HepG2 (cell line): Measurements from ENCODE around the gene SYNE1. TPM values are rescaled to one million over a fixed set of nuclear protein-coding genes. Genes with fewer than 3 reads are reported as not detected.

Source experiments
- ATAC-seq: fragments of 200-7000 bp; cut with Tn5 transposase; 3 replicates; pipeline ENCODE4 v1.9.1; 2020; ENCODE audit warnings: mild to moderate bottlenecking, moderate library complexity
- BruUV-seq: library from RNA; stranded (reverse); fragments of 400-500 nt; replicated peaks from 2 replicates; lab custom pipeline; 2021; lab: Mats Ljungman, UMichigan
- CTCF ChIA-PET: fragments of 300-600 bp; formaldehyde crosslinking; extraction: SDS; loops from one replicate; lab custom pipeline; 2021; ENCODE audit warnings: low total read pairs, inconsistent platforms, low intra/inter-chr PET ratio; lab: Yijun Ruan, JAX
- POLR2A ChIA-PET: fragments of 350-600 bp; sonication (Branson Sonifier 250); formaldehyde crosslinking; loops from one replicate; lab custom pipeline; 2020; ENCODE audit warnings: antibody characterized with exemption, inconsistent platforms; lab: Yijun Ruan, JAX
- DNase-seq: peaks from one replicate; pipeline ENCODE4 v3.0.0-alpha.2; 2015; ENCODE audit warnings: low spot score
- FAIRE-seq: peaks from 3 replicates; lab custom pipeline; 2011; peaks lifted over from hg19 to GRCh38; lab: Jason Lieb, UNC
- H2AFZ ChIP-seq: one replicate; pipeline ENCODE4 v1.6.1; 2011; ENCODE audit warnings: low read length, inconsistent platforms
- H3K27ac ChIP-seq: fragments of 300-600 bp; 3 replicates; pipeline ENCODE4 v1.8.0; 2011; ENCODE audit warnings: mixed run types, mild to moderate bottlenecking, mixed read lengths, low read length, inconsistent platforms; ENCODE audit not compliant: insufficient read depth; ENCODE audit errors: extremely low read length
- H3K27me3 ChIP-seq, 2 experiments: fragments of 200-600 bp in 1 of 2; 2 replicates in 1 of 2; 3 replicates in 1 of 2; pipeline versions ENCODE4 v1.6.0 to v1.8.0; 2011; ENCODE audit warnings: low read length in 2 of 2, mild to moderate bottlenecking in 2 of 2, moderate library complexity in 2 of 2, inconsistent platforms in 1 of 2; ENCODE audit not compliant: insufficient read depth in 2 of 2, control insufficient read depth in 1 of 2
- H3K36me3 ChIP-seq, 2 experiments: fragments of 200-600 bp in 1 of 2; replicated peaks in 1 of 2; 2 replicates in 1 of 2; 3 replicates in 1 of 2; pipeline versions ENCODE4 v1.5.1 to v1.8.0; 2011; ENCODE audit warnings: low read length in 2 of 2, inconsistent platforms in 1 of 2; ENCODE audit not compliant: insufficient read depth in 2 of 2, control insufficient read depth in 1 of 2
- H3K4me1 ChIP-seq: 2 replicates; pipeline ENCODE4 v1.5.1; 2012; ENCODE audit warnings: low read length, inconsistent platforms; ENCODE audit not compliant: insufficient read depth
- H3K4me2 ChIP-seq: 2 replicates; pipeline ENCODE4 v1.6.0; 2011; ENCODE audit warnings: low read depth, low read length, inconsistent platforms
- H3K4me3 ChIP-seq, 3 experiments: fragments of 200-600 bp in 1 of 3; sonication (generic), shearing (Covaris generic) in 1 of 3; replicated peaks in 1 of 3; 2 replicates each; pipeline ENCODE4 v1.5.1; 2011 to 2016; ENCODE audit warnings: low read length in 3 of 3, inconsistent platforms in 2 of 3, low read depth in 2 of 3, mild to moderate bottlenecking in 2 of 3, control low read depth in 1 of 3, mixed read lengths in 1 of 3; ENCODE audit not compliant: insufficient read depth in 1 of 3
- H3K79me2 ChIP-seq: one replicate; pipeline ENCODE4 v1.6.1; 2011; ENCODE audit warnings: low read length, inconsistent platforms; ENCODE audit not compliant: insufficient read depth
- H3K9ac ChIP-seq: 2 replicates; pipeline ENCODE4 v1.6.0; 2011; ENCODE audit warnings: mild to moderate bottlenecking, low read depth, low read length, inconsistent platforms; ENCODE audit not compliant: insufficient read depth
- H3K9me3 ChIP-seq: 2 replicates; pipeline ENCODE4 v1.5.1; 2012; ENCODE audit warnings: mild to moderate bottlenecking, low read length
- H4K20me1 ChIP-seq: 2 replicates; pipeline ENCODE4 v1.6.0; 2011; ENCODE audit warnings: inconsistent platforms, mild to moderate bottlenecking, low read length, moderate library complexity; ENCODE audit not compliant: insufficient read depth
- AFF4 ChIP-seq: sonication (generic); formaldehyde crosslinking; IDR thresholded peaks from 2 replicates; pipeline ENCODE4 v1.4.0; 2020; ENCODE audit warnings: missing genetic modification reagents
- FOXA1 ChIP-seq, 2 experiments: fragments of 450-650 bp in 1 of 2; sonication (generic) in 1 of 2; formaldehyde crosslinking in 1 of 2; IDR thresholded peaks; 2 replicates each; pipeline versions ENCODE4 v1.4.0 to v1.6.1; 2016 to 2020; ENCODE audit warnings: missing genetic modification reagents in 1 of 2
- FOXA3 ChIP-seq: IDR thresholded peaks from 2 replicates; pipeline ENCODE4 v1.6.1; 2016; ENCODE audit warnings: missing genetic modification reagents, missing compliant biosample characterization
- GATAD2A ChIP-seq: IDR thresholded peaks from 2 replicates; pipeline ENCODE4 v1.6.1; 2016
- HHEX ChIP-seq: IDR thresholded peaks from 2 replicates; pipeline ENCODE4 v1.6.1; 2016; ENCODE audit warnings: control low read depth
- HOXA7 ChIP-seq: sonication (generic); formaldehyde crosslinking; IDR thresholded peaks from 2 replicates; pipeline ENCODE4 v1.8.1; 2022; ENCODE audit warnings: mild to moderate bottlenecking, missing genetic modification reagents, moderate library complexity
- IKZF4 ChIP-seq: sonication (generic); formaldehyde crosslinking; IDR thresholded peaks from 2 replicates; pipeline ENCODE4 v1.5.1; 2020; ENCODE audit warnings: borderline replicate concordance, mild to moderate bottlenecking, low read depth, missing genetic modification reagents; ENCODE audit errors: not compliant biosample characterization
- MYNN ChIP-seq: sonication (generic); formaldehyde crosslinking; IDR thresholded peaks from 2 replicates; pipeline ENCODE4 v1.4.0; 2020; ENCODE audit warnings: mild to moderate bottlenecking, low read depth, missing genetic modification reagents
- PBX2 ChIP-seq: IDR thresholded peaks from 2 replicates; pipeline ENCODE4 v1.6.1; 2016; ENCODE audit warnings: control low read depth
- REXO4 ChIP-seq: sonication (generic); formaldehyde crosslinking; IDR thresholded peaks from 2 replicates; pipeline ENCODE4 v1.8.0; 2022; ENCODE audit warnings: missing genetic modification reagents, mild to moderate bottlenecking, borderline replicate concordance
- SATB2 ChIP-seq: sonication (generic); formaldehyde crosslinking; IDR thresholded peaks from 2 replicates; pipeline ENCODE4 v1.5.0; 2020; ENCODE audit warnings: missing genetic modification reagents
- TFDP2 ChIP-seq: sonication (generic); formaldehyde crosslinking; IDR thresholded peaks from 2 replicates; pipeline ENCODE4 v1.4.0; 2020; ENCODE audit warnings: missing genetic modification reagents
- TFE3 ChIP-seq: IDR thresholded peaks from 2 replicates; pipeline ENCODE4 v1.6.1; 2016
- ZFP91 ChIP-seq: sonication (generic); formaldehyde crosslinking; IDR thresholded peaks from 2 replicates; pipeline ENCODE4 v1.9.0; 2022; ENCODE audit warnings: missing genetic modification reagents, mild to moderate bottlenecking, borderline replicate concordance
- ZNF782 ChIP-seq: sonication (generic); formaldehyde crosslinking; IDR thresholded peaks from 2 replicates; pipeline ENCODE4 v1.4.0; 2020; ENCODE audit warnings: missing genetic modification reagents, mild to moderate bottlenecking, borderline replicate concordance
- ZNF891 ChIP-seq: sonication (generic); formaldehyde crosslinking; IDR thresholded peaks from 2 replicates; pipeline ENCODE4 v1.5.0; 2020; ENCODE audit warnings: mild to moderate bottlenecking, missing genetic modification reagents
- WGBS: methylation state at CpG from one replicate; pipeline ENCODE4 v1.1.6; 2017; ENCODE audit warnings: low lambda C conversion rate; 5-methylcytosine and 5-hydroxymethylcytosine counted together
- in situ Hi-C: cut with HindIII; loops from 2 replicates; pipeline ENCODE4 v1.10.0; 2017; ENCODE audit warnings: low pct_unique_long_range_greater_than_20kb; ENCODE audit not compliant: extremely low pct_ligation_motif_present
- intact Hi-C: fragments of 100-400 bp; cut with micrococcal nuclease; formaldehyde crosslinking; loops from one replicate; pipeline ENCODE4 v1.10.0; 2022; ENCODE audit not compliant: unreplicated experiment
- polyA plus RNA-seq, 8 experiments: library from polyadenylated mRNA; depleted of rRNA in 3 of 8; stranded (reverse) in 7 of 8; unstranded in 1 of 8; fragments of >200 nt; fragmentation: Illumina TruSeq in 4 of 8; extraction: Trizol in 4 of 8; gene quantifications; 2 replicates each; pipeline versions ENCODE4 v1.2.1 to v1.2.3, GENCODE V29; 2011 to 2016; ENCODE audit warnings: low read depth in 4 of 8, missing spikeins in 1 of 8, mixed read lengths in 1 of 8; ENCODE audit not compliant: insufficient read depth in 1 of 8
- total RNA-seq, 5 experiments: library from RNA; depleted of rRNA; stranded (reverse); fragments of >200 nt; fragmentation: Illumina TruSeq; extraction: Trizol; gene quantifications; 2 replicates each; pipeline ENCODE4 v1.2.3, GENCODE V29; 2016; ENCODE audit warnings: low read depth in 1 of 5

SYNE1 gene
- total and polyA plus RNA-seq, 2 of the 13 experiments (the other 11 are each of a cell fraction or from before 2014, with no cell fraction given), result 5.5 to 15.9 TPM

- TF ChIP-seq GATAD2A, result no peak
- no peak for TF ChIP-seq ZFP91 (CRISPR knock-in tag)
- no peak for TF ChIP-seq IKZF4
- TF ChIP-seq FOXA1 (IDR thresholded peaks at IDR 0.05), result no peak
- no peak for TF ChIP-seq FOXA1 (CRISPR knock-in tag; IDR thresholded peaks at IDR 0.05)
- no peak for TF ChIP-seq HHEX (CRISPR knock-in tag)
- TF ChIP-seq REXO4 (CRISPR knock-in tag), result no peak
- no peak for TF ChIP-seq ZNF891 (CRISPR knock-in tag)
- TF ChIP-seq ZNF782, result no peak
- TF ChIP-seq FOXA3 (CRISPR knock-in tag), result no peak
- TF ChIP-seq AFF4 (CRISPR knock-in tag), result no peak
- TF ChIP-seq TFE3 (CRISPR knock-in tag), result no peak
- no peak for TF ChIP-seq MYNN (CRISPR knock-in tag)
- TF ChIP-seq HOXA7 (CRISPR knock-in tag), result no peak
- no peak for TF ChIP-seq TFDP2 (CRISPR knock-in tag)
- no peak for TF ChIP-seq PBX2 (CRISPR knock-in tag)
- TF ChIP-seq SATB2 (CRISPR knock-in tag), result no peak
- ATAC-seq (no peak), DNase-seq (no peak), FAIRE-seq (no peak)
- intact Hi-C loops (no loop called here), in situ Hi-C loops (no loop called here)
- 85% methylated on average over 2 of the region's 2 CpGs for WGBS
- H3K27ac ChIP-seq, result no peak overlapping the region
- no peak overlapping the region for H3K4me2 ChIP-seq
- no peaks in the 10 kb centered on the region for H3K36me3 ChIP-seq
- H3K4me1 ChIP-seq, result peaks cover 9% of the 10 kb centered on the region; the same call in 1 of the 2 replicates
- no TSS peak for BruUV-seq
- ChIA-PET CTCF (no interaction called here), POLR2A (no interaction called here)
- no peaks in the 10 kb centered on the region for H3K27me3 ChIP-seq
- H4K20me1 ChIP-seq, result no peaks in the 10 kb centered on the region
- no peak overlapping the region for H3K9ac ChIP-seq
- H3K9me3 ChIP-seq, result no peaks in the 10 kb centered on the region
- no peak overlapping the region for H2AFZ ChIP-seq
- no peak overlapping the region for H3K4me3 ChIP-seq
- no peaks in the 10 kb centered on the region for H3K79me2 ChIP-seq
These were observed 432.6 kb downstream of the SYNE1 start for GRCh38 chr6:152204591-152204990.
